ENCODE measurements around the gene ERGIC1. TPM values are rescaled to one million over a fixed set of nuclear protein-coding genes. Genes with fewer than 3 reads are reported as not detected.

ERGIC1 gene
- polyA plus RNA-seq, 1 donor from 2014 or later = 59.1 TPM

DNA sequence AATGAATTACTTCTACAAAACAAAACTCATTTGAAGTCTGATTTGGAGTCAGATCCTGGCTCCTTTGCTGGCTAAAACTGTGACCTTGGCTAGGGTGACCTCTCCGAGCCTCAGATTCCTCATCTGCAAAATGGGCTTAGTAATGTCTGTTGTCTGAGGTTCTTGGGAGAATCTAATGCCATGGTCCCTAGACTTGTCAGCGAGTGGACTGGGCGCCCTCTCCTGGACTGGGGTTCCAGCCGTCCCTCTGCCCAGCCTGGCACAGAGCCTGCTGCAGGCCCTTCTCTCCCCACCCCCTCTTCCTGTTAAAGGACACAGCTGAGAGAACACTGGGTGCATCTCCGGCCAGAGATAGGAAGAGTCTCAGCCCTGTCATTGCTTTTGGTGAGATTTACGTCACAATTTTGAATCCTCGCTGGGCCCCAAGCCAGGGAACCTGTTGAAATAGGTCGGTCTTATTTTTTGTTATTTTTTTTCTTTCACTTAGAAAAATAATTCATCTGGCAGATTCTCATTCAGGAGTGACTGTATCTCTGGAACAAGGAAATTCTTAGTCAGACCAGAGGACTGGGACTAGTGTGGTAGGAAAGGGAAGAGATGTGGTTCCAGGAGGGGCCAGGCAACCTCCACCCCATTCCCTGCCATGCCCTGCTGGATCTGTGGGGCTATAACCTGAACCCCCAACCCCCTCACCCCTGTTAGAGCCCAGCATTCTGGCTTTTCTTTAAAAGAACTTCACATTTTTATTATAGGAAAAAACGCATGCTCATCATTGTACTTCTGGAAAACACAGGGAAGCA, 77.0 kb downstream of the ERGIC1 start:
- no peak overlapping the region for H3K4me3 ChIP-seq (ENCODE audit: low read length)
- no peaks in the 10 kb centered on the region for H3K36me3 ChIP-seq (ENCODE audit: insufficient read depth, low read length)
- no peak overlapping the region for H3K4me2 ChIP-seq (ENCODE audit: low read length)
- no peak overlapping the region for H3K27ac ChIP-seq (ENCODE audit: low read length)
- H3K79me2 ChIP-seq (replicated peaks; ENCODE audit: insufficient read depth, low read length) = no peaks in the 10 kb centered on the region
- no peaks in the 10 kb centered on the region for H4K20me1 ChIP-seq (ENCODE audit: insufficient read depth)
- no peak for TF ChIP-seq RAD21 (conservative IDR thresholded peaks at IDR 0.05)
- TF ChIP-seq SMC3 (conservative IDR thresholded peaks at IDR 0.05; ENCODE audit: poor library complexity) = no peak
- no peak for TF ChIP-seq CTCF (IDR thresholded peaks at IDR 0.05; ENCODE audit: poor library complexity, severe bottlenecking)
- TF ChIP-seq EP300 (conservative IDR thresholded peaks at IDR 0.05; ENCODE audit: poor library complexity, severe bottlenecking) = no peak
- no peak for TF ChIP-seq REST (IDR thresholded peaks at IDR 0.05; ENCODE audit: borderline replicate concordance)
- TF ChIP-seq EZH2 (IDR thresholded peaks at IDR 0.05; ENCODE audit: borderline replicate concordance, insufficient read depth, low read length, poor library complexity, severe bottlenecking) = no peak
- TF ChIP-seq MXI1 (conservative IDR thresholded peaks at IDR 0.05; ENCODE audit: poor library complexity, severe bottlenecking) = no peak
- TF ChIP-seq TAF1 (IDR thresholded peaks at IDR 0.05; ENCODE audit: low read depth) = no peak
- no peak for TF ChIP-seq POLR2AphosphoS5 (IDR thresholded peaks at IDR 0.05)
- H3K27me3 ChIP-seq (ENCODE audit: insufficient read depth, low read depth, low read length) = no peaks in the 10 kb centered on the region
- no peak overlapping the region for H2AFZ ChIP-seq (ENCODE audit: low read depth, low read length)
- H3K9me3 ChIP-seq (ENCODE audit: low read length) = no peaks in the 10 kb centered on the region
- no peaks in the 10 kb centered on the region for H3K9me2 ChIP-seq (ENCODE audit: insufficient read depth, low read length)
- no peak overlapping the region for H3K9ac ChIP-seq (ENCODE audit: low read length)
- no peaks in the 10 kb centered on the region for H3F3A ChIP-seq (ENCODE audit: insufficient read depth, low read length, poor library complexity, severe bottlenecking)

GRCh38 chr5:172911628-172911880, 77.5 kb downstream of the ERGIC1 start:
- no peaks in the 10 kb centered on the region for H3K79me2 ChIP-seq (replicated peaks; ENCODE audit: insufficient read depth, low read length)
- H3K4me3 ChIP-seq (ENCODE audit: low read length) = no peak overlapping the region
- H4K20me1 ChIP-seq (ENCODE audit: insufficient read depth) = no peaks in the 10 kb centered on the region
- no peak overlapping the region for H2AFZ ChIP-seq (ENCODE audit: low read depth, low read length)
- H3K27me3 ChIP-seq (ENCODE audit: insufficient read depth, low read depth, low read length) = no peaks in the 10 kb centered on the region
- no peaks in the 10 kb centered on the region for H3F3A ChIP-seq (ENCODE audit: insufficient read depth, low read length, poor library complexity, severe bottlenecking)
- H3K36me3 ChIP-seq (ENCODE audit: insufficient read depth, low read length) = no peaks in the 10 kb centered on the region
- H3K27ac ChIP-seq (ENCODE audit: low read length) = no peak overlapping the region
- H3K9ac ChIP-seq (ENCODE audit: low read length) = no peak overlapping the region
- H3K4me2 ChIP-seq (ENCODE audit: low read length) = no peak overlapping the region
- TF ChIP-seq MXI1 (conservative IDR thresholded peaks at IDR 0.05; ENCODE audit: poor library complexity, severe bottlenecking) (no peak), CTCF (IDR thresholded peaks at IDR 0.05; ENCODE audit: poor library complexity, severe bottlenecking) (no peak), REST (IDR thresholded peaks at IDR 0.05; ENCODE audit: borderline replicate concordance) (no peak), EZH2 (IDR thresholded peaks at IDR 0.05; ENCODE audit: borderline replicate concordance, insufficient read depth, low read length, poor library complexity, severe bottlenecking) (no peak), RAD21 (conservative IDR thresholded peaks at IDR 0.05) (no peak), EP300 (conservative IDR thresholded peaks at IDR 0.05; ENCODE audit: poor library complexity, severe bottlenecking) (no peak), TAF1 (IDR thresholded peaks at IDR 0.05; ENCODE audit: low read depth) (no peak), POLR2AphosphoS5 (IDR thresholded peaks at IDR 0.05) (no peak), SMC3 (conservative IDR thresholded peaks at IDR 0.05; ENCODE audit: poor library complexity) (no peak)
- no peaks in the 10 kb centered on the region for H3K9me2 ChIP-seq (ENCODE audit: insufficient read depth, low read length)
- no peaks in the 10 kb centered on the region for H3K9me3 ChIP-seq (ENCODE audit: low read length)
